HepG2 (cell line): ENCODE results near the gene TIMM44. TPM values are rescaled to one million over a fixed set of nuclear protein-coding genes. Genes with fewer than 3 reads are reported as not detected.

ENCODE experiments used
- AGO1 ChIP-seq: fragments of 200-400 bp; formaldehyde crosslinking; IDR thresholded peaks from 2 replicates; pipeline ENCODE4 v1.6.1; 2017; ENCODE audit warnings: mild to moderate bottlenecking, low read depth, low read length, moderate library complexity; ENCODE audit not compliant: poor library complexity, severe bottlenecking
- FOSL1 ChIP-seq: sonication (generic); formaldehyde crosslinking; IDR thresholded peaks from 2 replicates; pipeline ENCODE4 v1.9.0; 2021; ENCODE audit warnings: missing genetic modification reagents, borderline replicate concordance
- GFI1 ChIP-seq: sonication (generic); formaldehyde crosslinking; IDR thresholded peaks from 2 replicates; pipeline ENCODE4 v1.5.0; 2020; ENCODE audit warnings: missing genetic modification reagents, mild to moderate bottlenecking, borderline replicate concordance
- GLI4 ChIP-seq: sonication (generic); formaldehyde crosslinking; IDR thresholded peaks from 2 replicates; pipeline ENCODE4 v1.5.1; 2020; ENCODE audit warnings: missing genetic modification reagents, mild to moderate bottlenecking, moderate library complexity, borderline replicate concordance
- HIVEP1 ChIP-seq: sonication (generic); formaldehyde crosslinking; IDR thresholded peaks from 2 replicates; pipeline ENCODE4 v1.4.0; 2020; ENCODE audit warnings: mild to moderate bottlenecking, missing genetic modification reagents
- ISX ChIP-seq: sonication (generic); formaldehyde crosslinking; conservative IDR thresholded peaks from 2 replicates; pipeline ENCODE4 v1.5.0; 2020; ENCODE audit warnings: missing genetic modification reagents
- KLF9 ChIP-seq: IDR thresholded peaks from 2 replicates; pipeline ENCODE4 v1.6.1; 2016; ENCODE audit warnings: low read depth
- NKX3-1 ChIP-seq: sonication (generic); formaldehyde crosslinking; IDR thresholded peaks from 2 replicates; pipeline ENCODE4 v1.5.0; 2020; ENCODE audit warnings: missing genetic modification reagents
- PATZ1 ChIP-seq: sonication (generic); formaldehyde crosslinking; IDR thresholded peaks from 2 replicates; pipeline ENCODE4 v1.4.0; 2020; ENCODE audit warnings: missing genetic modification reagents
- PHF21A ChIP-seq: sonication (generic); formaldehyde crosslinking; IDR thresholded peaks from 2 replicates; pipeline ENCODE4 v1.5.0; 2020; ENCODE audit warnings: mild to moderate bottlenecking, missing genetic modification reagents
- PRPF4 ChIP-seq: fragments of 200-400 bp; formaldehyde crosslinking; IDR thresholded peaks from 2 replicates; pipeline ENCODE4 v1.6.1; 2016; ENCODE audit warnings: low read length, low read depth; ENCODE audit not compliant: poor library complexity, severe bottlenecking
- RERE ChIP-seq: IDR thresholded peaks from 2 replicates; pipeline ENCODE4 v1.6.1; 2016; ENCODE audit warnings: low read depth, missing genetic modification reagents, missing compliant biosample characterization
- TEAD2 ChIP-seq: sonication (generic); formaldehyde crosslinking; IDR thresholded peaks from 2 replicates; pipeline ENCODE4 v1.9.0; 2021; ENCODE audit warnings: missing genetic modification reagents
- ZFP1 ChIP-seq: IDR thresholded peaks from 2 replicates; pipeline ENCODE4 v1.6.1; 2016
- ZNF10 ChIP-seq: sonication (generic); formaldehyde crosslinking; IDR thresholded peaks from 2 replicates; pipeline ENCODE4 v1.4.0; 2020; ENCODE audit warnings: mild to moderate bottlenecking, low read depth, missing genetic modification reagents, borderline replicate concordance
- ZNF512 ChIP-seq: sonication (generic); formaldehyde crosslinking; IDR thresholded peaks from 2 replicates; pipeline ENCODE4 v1.4.0; 2020; ENCODE audit warnings: mild to moderate bottlenecking, missing genetic modification reagents
- ZNF616 ChIP-seq: sonication (generic); formaldehyde crosslinking; IDR thresholded peaks from 2 replicates; pipeline ENCODE4 v1.5.0; 2020; ENCODE audit warnings: low read depth, mild to moderate bottlenecking, missing genetic modification reagents
- ZNF674 ChIP-seq: sonication (generic); formaldehyde crosslinking; IDR thresholded peaks from 2 replicates; pipeline ENCODE4 v1.5.0; 2020; ENCODE audit warnings: low read depth, mild to moderate bottlenecking, missing genetic modification reagents
- ZNF691 ChIP-seq: sonication (generic); formaldehyde crosslinking; IDR thresholded peaks from 2 replicates; pipeline ENCODE4 v1.4.0; 2020; ENCODE audit warnings: missing genetic modification reagents, low read depth, mild to moderate bottlenecking, borderline replicate concordance
- ZSCAN21 ChIP-seq: sonication (generic); formaldehyde crosslinking; IDR thresholded peaks from 2 replicates; pipeline ENCODE4 v1.8.0; 2022; ENCODE audit warnings: mild to moderate bottlenecking, missing genetic modification reagents, moderate library complexity, borderline replicate concordance
- polyA plus RNA-seq, 8 experiments: library from polyadenylated mRNA; depleted of rRNA in 3 of 8; stranded (reverse) in 7 of 8; unstranded in 1 of 8; fragments of >200 nt; fragmentation: Illumina TruSeq in 4 of 8; extraction: Trizol in 4 of 8; gene quantifications; 2 replicates each; pipeline versions ENCODE4 v1.2.1 to v1.2.3, GENCODE V29; 2011 to 2016; ENCODE audit warnings: low read depth in 4 of 8, missing spikeins in 1 of 8, mixed read lengths in 1 of 8; ENCODE audit not compliant: insufficient read depth in 1 of 8
- total RNA-seq, 5 experiments: library from RNA; depleted of rRNA; stranded (reverse); fragments of >200 nt; fragmentation: Illumina TruSeq; extraction: Trizol; gene quantifications; 2 replicates each; pipeline ENCODE4 v1.2.3, GENCODE V29; 2016; ENCODE audit warnings: low read depth in 1 of 5

TIMM44 gene
- total and polyA plus RNA-seq, 2 of the 13 experiments (the other 11 are each of a cell fraction or from before 2014, with no cell fraction given) = 42.9 to 72.6 TPM

GRCh38 chr19:7888145-7888825 lies 55.2 kb downstream of the TIMM44 start, which contains the start of gene LRRC8E (continued):
- TF ChIP-seq PATZ1 = no peak; the same call in 1 of the 2 replicates
- no peak for TF ChIP-seq ISX (CRISPR knock-in tag)
- TF ChIP-seq ZNF10 (CRISPR knock-in tag) = no peak
- no peak for TF ChIP-seq ZNF512 (CRISPR knock-in tag)
- no peak for TF ChIP-seq ZNF674 (CRISPR knock-in tag)
- TF ChIP-seq AGO1 = no peak
- TF ChIP-seq PRPF4 = no peak
- no peak for TF ChIP-seq GFI1 (CRISPR knock-in tag)
- TF ChIP-seq GLI4 (CRISPR knock-in tag) = no peak
- peak; percentile 60 for TF ChIP-seq PHF21A (CRISPR knock-in tag)
- peak; percentile 61; the same call in 1 of the 2 replicates for TF ChIP-seq ZNF616 (CRISPR knock-in tag)
- no peak for TF ChIP-seq NKX3-1 (CRISPR knock-in tag)
- TF ChIP-seq KLF9 (CRISPR knock-in tag) = peak; percentile 51; the same call in 1 of the 2 replicates
- no peak for TF ChIP-seq TEAD2 (CRISPR knock-in tag)
- peak; percentile 11; the same call in 1 of the 2 replicates for TF ChIP-seq FOSL1 (CRISPR knock-in tag)
- peak; percentile 17; the same call in 1 of the 2 replicates for TF ChIP-seq ZNF691
- TF ChIP-seq ZFP1 (CRISPR knock-in tag) = no peak
- peak; percentile 67; the same call in 1 of the 2 replicates for TF ChIP-seq HIVEP1
- peak; percentile 47; the same call in 1 of the 2 replicates for TF ChIP-seq ZSCAN21
- 0 out of 2 replicates have a peak, but pooled peaks have one; percentile 17 for TF ChIP-seq RERE
